ENCODE data around the gene SEPTIN8. TPM values are rescaled to one million over a fixed set of nuclear protein-coding genes. Genes with fewer than 3 reads are reported as not detected.

SEPTIN8 gene
- total and polyA plus RNA-seq, 9 donors: 18.7 to 54.5 (median 36.8) TPM

GRCh38 chr5:132756542-132756941 is 20.5 kb downstream of the SEPTIN8 start:
- WGBS, 3 donors: 75 to 86% (median 86%) methylated on average over 5 of the region's 5 CpGs
- H3K36me3 ChIP-seq: no peaks in the 10 kb centered on the region
- H3K9me3 ChIP-seq: no peaks in the 10 kb centered on the region
- no peak overlapping the region for H3K4me3 ChIP-seq
- H3K27me3 ChIP-seq: no peaks in the 10 kb centered on the region
- no peaks in the 10 kb centered on the region for H3K4me1 ChIP-seq (ENCODE audit: insufficient read depth)
- no peak for DNase-seq
- H3K27ac ChIP-seq: no peak overlapping the region
- intact Hi-C loops (cut with DNase I): no loop called here
- no peak for TF ChIP-seq POLR2A (IDR thresholded peaks at IDR 0.05)
- no peak for TF ChIP-seq CTCF (IDR thresholded peaks at IDR 0.05)
- TF ChIP-seq EP300 (IDR thresholded peaks at IDR 0.05): no peak

GRCh38 chr5:132754947-132755346 is 22.1 kb downstream of the SEPTIN8 start:
- intact Hi-C loops (cut with DNase I): no loop called here

GRCh38 chr5:132754111-132754510 is 22.9 kb downstream of the SEPTIN8 start:
- WGBS, 3 donors: 91 to 94% (median 91%) methylated on average over 4 of the region's 4 CpGs
- DNase-seq: no peak
- no peak overlapping the region for H3K27ac ChIP-seq
- no peaks in the 10 kb centered on the region for H3K4me1 ChIP-seq (ENCODE audit: insufficient read depth)
- intact Hi-C loops (cut with DNase I): no loop called here
- H3K9me3 ChIP-seq: no peaks in the 10 kb centered on the region
- no peak overlapping the region for H3K4me3 ChIP-seq
- no peaks in the 10 kb centered on the region for H3K27me3 ChIP-seq
- H3K36me3 ChIP-seq: no peaks in the 10 kb centered on the region
- no peak for TF ChIP-seq POLR2A (IDR thresholded peaks at IDR 0.05)
- TF ChIP-seq CTCF (IDR thresholded peaks at IDR 0.05): no peak
- TF ChIP-seq EP300 (IDR thresholded peaks at IDR 0.05): no peak

More at GRCh38 chr5:132754947-132755346, 22.1 kb downstream of the SEPTIN8 start:
- DNase-seq: no peak
- no peaks in the 10 kb centered on the region for H3K9me3 ChIP-seq
- no peak overlapping the region for H3K4me3 ChIP-seq
- H3K27me3 ChIP-seq: no peaks in the 10 kb centered on the region
- no peaks in the 10 kb centered on the region for H3K36me3 ChIP-seq
- H3K27ac ChIP-seq: no peak overlapping the region
- TF ChIP-seq POLR2A (IDR thresholded peaks at IDR 0.05) (no peak), CTCF (IDR thresholded peaks at IDR 0.05) (no peak), EP300 (IDR thresholded peaks at IDR 0.05) (no peak)
- no peaks in the 10 kb centered on the region for H3K4me1 ChIP-seq (ENCODE audit: insufficient read depth)

- Histone ChIP-seq H3K4me1 (ENCODE audit: insufficient read depth) (no peaks in the 10 kb centered on the region), H3K36me3 (no peaks in the 10 kb centered on the region), H3K9me3 (no peaks in the 10 kb centered on the region), H3K27me3 (no peaks in the 10 kb centered on the region), H3K4me3 (no peak overlapping the region), H3K27ac (no peak overlapping the region)
- intact Hi-C loops (cut with DNase I): no loop called here
- 53 to 65% (median 57%) methylated on average over 2 of the region's 2 CpGs for WGBS, 3 donors
- TF ChIP-seq POLR2A (IDR thresholded peaks at IDR 0.05) (no peak), EP300 (IDR thresholded peaks at IDR 0.05) (no peak), CTCF (IDR thresholded peaks at IDR 0.05) (no peak)
- DNase-seq: no peak
Observed at GRCh38 chr5:132753135-132753987, 23.7 kb downstream of the SEPTIN8 start.

Measured in ovary (tissue), 9 donors.